HG02943 (cell line): ENCODE measurements around the gene KYNU.
"Not testable (repeated sequence)": the region's sequence is repeated elsewhere in the genome, so short reads cannot be mapped to it uniquely, and the experiment has no call there.

Experiments used
- ATAC-seq: cut with Tn5 transposase; IDR thresholded peaks from one replicate; pipeline ENCODE4 v1.9.1; 2021; ENCODE audit warnings: mild to moderate bottlenecking, low read depth, moderate library complexity; ENCODE audit not compliant: unreplicated experiment

KYNU gene

DNA sequence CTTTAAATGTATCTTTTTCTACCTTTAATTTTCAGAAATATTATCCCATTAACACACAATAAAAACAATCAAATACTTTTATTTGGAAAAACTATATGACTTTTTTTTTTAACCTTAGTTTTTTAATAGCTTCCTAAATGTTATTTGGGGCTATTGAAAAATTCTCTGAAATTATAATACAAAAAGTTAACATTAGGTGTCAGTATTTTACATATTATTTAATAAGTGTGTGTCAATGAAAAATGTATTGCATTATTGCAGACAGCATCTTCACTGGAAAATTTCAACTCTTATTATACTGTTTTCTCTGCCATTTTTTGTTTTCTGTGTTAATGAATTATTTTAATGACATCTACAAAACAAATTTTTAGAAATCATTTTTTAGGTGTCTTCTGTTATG lies 200.6 kb downstream of the KYNU start:
- ATAC-seq: no peak

DNA sequence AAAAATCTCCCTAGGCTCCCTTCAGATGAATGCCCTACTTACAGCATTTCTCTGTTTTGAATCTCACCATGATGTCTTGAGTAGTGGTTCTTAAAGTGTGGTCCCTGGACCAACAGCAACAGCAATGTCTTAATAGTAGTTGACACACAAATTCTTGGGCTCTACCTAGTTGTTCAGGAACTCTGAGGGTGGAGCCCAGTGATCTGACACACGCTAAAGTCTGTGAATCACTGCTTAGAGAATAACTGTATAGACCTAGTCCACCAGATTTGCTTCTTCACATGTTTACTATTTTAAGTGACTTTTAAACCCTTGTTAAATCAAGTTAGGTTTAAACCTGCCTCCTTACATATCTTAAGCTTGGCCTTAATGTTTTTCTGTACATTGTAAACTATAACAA lies 204.2 kb downstream of the KYNU start:
- no peak for ATAC-seq

DNA sequence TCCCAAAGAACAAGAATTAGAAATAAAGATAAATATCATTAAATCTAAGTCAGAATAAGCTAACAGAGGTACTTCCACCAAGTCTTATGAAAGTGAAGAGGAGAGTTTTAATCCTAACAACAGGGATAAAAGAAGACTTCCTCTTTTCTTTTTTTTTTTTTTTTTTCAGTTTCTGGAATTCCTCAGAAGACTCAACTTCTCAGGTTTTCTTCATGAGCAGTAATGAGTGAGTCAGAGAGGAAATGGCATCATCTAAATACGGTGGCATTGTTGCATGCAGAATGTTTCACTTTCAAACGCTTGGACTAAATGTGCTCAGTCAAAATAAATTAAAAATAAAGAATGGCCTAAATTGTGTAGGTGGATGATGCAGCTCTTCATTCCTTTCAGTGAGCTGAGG lies 206.2 kb downstream of the KYNU start:
- no peak for ATAC-seq

DNA sequence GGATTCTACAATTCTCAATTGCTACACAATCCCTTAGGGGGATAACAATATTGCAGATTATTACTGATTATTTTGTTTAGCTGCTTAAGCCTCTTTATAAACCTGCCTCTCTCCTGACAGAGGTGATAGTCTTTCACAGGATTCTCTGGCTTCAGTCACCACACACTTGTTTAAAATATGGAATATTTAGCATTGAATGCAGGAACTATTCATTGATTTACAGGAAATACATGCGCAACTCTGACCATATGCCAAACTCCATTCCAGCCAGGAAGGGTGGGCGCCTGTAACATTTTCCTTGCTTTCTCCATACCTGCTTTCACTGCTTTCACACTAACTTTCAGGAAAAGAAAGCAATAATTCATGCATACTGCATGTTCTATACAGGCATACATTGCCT lies 207.0 kb downstream of the KYNU start:
- ATAC-seq: no peak

DNA sequence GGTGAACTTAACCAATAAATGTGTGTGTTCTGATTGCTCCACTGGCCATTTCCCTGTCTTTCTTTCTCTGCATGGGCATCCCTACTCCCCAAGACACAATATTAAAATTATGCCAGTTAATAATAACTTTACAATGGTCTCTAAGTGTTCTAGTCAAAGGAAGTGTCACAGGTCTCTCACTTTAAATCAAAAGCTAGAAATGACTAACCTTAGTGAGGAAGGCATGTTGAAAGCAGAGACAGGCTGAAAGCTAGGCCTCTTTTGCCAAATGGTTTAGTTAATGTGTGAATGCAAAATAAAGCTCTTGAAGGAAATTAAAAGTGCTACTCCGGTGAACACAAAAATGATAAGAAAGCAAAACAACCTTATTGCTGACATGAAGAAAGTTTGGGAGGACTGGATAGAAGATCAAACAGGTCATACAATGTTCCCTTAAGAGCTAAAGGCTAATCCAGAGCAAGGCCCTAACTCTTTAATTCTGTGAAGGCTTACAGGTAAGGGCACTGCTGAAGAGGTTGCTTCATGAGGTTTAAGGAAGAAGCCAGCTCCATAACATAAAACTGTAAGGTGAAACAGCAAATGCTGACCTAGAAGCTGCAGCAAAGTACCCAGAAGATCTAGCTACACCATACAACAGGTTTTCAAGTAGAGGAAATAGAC lies 207.8 kb downstream of the KYNU start:
- ATAC-seq: no peak

DNA sequence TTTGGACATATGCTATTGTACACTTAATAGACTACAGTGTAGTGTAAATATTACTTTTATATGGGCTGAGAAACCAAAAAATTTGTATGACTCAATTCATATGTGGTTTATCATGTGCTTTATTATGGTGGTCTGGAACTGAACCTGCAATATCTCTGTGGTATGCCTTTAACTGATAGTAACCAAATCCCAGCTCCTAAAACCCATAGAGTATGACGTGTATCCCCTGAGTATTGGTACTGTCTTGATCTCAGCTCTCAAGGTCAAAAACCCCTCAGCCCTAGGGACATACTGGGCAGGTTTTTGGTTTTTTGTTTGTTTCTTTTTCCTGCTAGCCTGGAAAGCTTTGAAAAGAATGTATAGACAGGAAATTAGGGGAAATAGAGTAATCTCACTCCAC lies 209.6 kb downstream of the KYNU start:
- no peak for ATAC-seq

DNA sequence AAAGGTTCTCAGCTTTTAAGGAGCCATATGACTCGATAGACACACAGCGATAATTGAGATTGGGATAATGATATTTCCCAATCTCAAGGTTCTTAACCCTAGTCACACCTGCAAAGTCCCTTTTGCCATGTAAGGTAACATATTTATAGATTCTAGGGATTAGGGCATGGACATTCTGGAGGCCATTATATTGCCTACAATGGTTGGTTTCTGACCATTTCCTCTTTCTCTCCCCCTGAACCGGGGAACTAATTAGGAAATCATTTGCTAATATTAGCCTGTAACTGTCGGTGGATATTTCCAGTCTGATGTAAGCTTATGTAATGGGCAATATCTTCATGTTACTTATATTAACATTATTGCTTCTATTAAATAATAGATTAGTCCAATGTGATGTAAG lies 210.9 kb downstream of the KYNU start:
- ATAC-seq: no peak

DNA sequence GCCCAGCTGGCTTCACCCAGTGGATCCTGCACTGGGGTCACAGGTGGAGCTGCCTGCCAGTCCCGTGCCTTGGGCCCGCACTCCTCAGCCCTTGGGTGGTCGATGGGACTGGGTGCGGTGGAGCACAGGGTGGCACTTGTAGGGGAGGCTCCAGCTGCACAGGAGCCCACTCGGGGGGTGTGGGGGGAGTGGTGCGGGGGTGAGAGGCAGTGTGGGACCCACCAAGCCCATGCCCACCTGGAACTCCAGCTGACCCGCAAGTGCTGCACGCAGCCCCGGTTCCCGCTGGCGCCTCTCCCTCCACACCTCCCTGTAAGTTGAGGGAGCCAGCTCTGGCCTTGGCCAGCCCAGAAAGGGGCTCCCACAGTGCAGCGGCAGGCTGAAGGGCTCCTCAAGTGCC lies 212.1 kb downstream of the KYNU start:
- not testable (repeated sequence) for ATAC-seq
